ENCODE results near the gene HS6ST1.

The HS6ST1 gene

DNA sequence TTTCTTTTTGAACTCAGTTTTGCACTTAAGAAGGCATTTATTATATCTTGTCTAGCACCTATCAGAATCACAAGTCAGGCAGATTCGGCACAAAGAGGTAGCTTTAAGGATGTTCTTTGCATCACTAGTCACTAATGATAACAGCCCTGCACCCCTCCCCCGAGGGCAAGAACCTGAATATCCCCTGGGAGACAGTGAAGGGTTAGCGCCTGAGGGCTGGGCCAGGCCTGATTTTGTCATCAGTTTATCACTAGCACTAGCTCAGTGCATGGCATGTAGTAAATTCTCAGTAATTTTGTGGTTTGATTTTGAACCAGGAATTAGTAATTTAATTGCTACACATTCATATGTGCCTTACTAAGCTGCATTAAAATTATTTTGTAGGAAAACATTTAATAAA, 23.9 kb upstream of the HS6ST1 start:
- DNase-seq (ENCODE audit: low spot score), result no peak
- TF ChIP-seq, protein P1, sequence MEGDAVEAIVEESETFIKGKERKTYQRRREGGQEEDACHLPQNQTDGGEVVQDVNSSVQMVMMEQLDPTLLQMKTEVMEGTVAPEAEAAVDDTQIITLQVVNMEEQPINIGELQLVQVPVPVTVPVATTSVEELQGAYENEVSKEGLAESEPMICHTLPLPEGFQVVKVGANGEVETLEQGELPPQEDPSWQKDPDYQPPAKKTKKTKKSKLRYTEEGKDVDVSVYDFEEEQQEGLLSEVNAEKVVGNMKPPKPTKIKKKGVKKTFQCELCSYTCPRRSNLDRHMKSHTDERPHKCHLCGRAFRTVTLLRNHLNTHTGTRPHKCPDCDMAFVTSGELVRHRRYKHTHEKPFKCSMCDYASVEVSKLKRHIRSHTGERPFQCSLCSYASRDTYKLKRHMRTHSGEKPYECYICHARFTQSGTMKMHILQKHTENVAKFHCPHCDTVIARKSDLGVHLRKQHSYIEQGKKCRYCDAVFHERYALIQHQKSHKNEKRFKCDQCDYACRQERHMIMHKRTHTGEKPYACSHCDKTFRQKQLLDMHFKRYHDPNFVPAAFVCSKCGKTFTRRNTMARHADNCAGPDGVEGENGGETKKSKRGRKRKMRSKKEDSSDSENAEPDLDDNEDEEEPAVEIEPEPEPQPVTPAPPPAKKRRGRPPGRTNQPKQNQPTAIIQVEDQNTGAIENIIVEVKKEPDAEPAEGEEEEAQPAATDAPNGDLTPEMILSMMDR (IDR thresholded peaks at IDR 0.05; ENCODE audit: extremely low read depth, missing control alignments), result no peak

DNA sequence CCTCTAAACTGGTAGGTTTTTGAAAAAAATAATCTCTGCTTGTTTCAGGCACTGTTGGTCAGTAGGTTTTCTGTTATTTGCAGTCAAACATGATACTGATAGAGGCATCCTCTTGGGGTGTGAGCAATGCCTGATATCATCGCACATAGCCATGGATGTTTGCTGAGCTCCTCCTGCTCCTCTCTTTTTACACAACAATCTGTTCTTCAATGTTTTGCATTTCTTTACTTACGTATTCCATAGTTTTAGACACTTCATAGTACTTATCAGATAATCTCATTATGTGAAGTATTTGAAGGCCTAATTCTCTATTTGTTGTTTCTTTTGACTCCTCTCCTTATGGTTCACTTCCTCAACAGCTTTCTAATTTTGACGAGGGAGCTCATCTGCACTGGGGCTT, 23.0 kb upstream of the HS6ST1 start:
- DNase-seq (ENCODE audit: low spot score), result no peak
- TF ChIP-seq, protein P1 (IDR thresholded peaks at IDR 0.05; ENCODE audit: extremely low read depth, missing control alignments), result no peak

DNA sequence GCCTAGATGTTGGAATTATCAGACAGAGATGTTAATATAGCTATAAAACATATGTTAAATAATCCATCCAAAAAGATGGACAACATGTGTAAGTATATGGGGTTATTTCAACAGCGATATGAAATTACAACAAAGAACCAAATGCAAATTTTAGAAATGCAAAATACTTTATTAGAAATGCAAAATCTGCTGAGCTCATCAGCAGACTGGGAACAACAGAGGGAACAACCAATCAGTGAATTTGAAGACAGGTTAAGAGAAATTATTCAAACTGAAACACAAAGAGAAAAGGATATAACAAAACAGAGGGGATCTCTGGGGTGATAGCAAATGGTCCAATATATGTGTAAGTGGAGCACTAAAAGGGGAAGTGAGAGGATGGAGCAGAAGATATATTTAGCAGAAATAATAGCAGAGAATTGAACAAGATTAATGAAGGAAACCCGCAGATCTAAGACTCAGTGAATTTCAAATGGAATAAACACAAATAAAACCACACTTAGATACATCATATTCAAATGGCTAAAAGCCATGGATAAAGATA, 13.5 kb upstream of the HS6ST1 start:
- TF ChIP-seq, protein P1 (IDR thresholded peaks at IDR 0.05; ENCODE audit: extremely low read depth, missing control alignments), result no peak
- DNase-seq (ENCODE audit: low spot score), result no peak

DNA sequence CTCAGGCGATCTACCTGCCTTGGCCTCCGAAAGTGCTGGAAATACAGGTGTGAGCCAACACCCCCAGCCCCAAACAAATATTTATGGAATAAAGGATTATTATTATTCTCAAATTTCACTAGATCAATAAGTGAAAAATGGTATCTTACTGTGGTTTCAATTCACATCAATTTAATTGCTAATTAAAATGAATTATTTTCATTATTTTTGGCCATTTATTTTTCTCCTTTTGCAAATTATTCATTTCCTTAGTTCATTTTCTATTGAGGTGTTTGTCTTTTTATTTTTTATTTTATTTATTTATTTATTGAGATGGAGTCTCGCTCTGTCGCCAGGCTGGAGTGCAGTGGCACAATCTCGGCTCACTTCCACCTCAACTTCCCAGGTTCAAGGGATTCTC, 11.9 kb upstream of the HS6ST1 start:
- no peak for DNase-seq (ENCODE audit: low spot score)
- TF ChIP-seq, protein P1 (IDR thresholded peaks at IDR 0.05; ENCODE audit: extremely low read depth, missing control alignments), result no peak

DNA sequence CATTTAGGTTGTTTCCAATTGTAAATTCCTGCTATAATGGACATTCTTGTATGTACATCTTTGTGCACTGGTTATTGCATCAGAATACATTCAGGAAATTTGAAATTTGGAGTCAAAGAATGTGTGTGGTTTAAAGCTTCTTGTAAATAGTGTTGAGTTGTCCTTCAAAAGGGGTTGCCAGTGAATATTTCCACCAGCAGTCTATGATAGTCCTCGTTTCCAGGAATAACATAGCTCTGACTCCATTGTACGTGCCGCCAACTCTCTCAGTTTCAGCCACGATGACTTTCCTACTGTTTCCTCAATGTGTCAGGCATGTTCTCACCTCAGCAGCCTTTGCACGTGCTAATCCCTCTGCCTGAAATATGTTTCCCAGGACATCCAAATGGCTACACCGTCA, 10.9 kb upstream of the HS6ST1 start:
- TF ChIP-seq, protein P1 (IDR thresholded peaks at IDR 0.05; ENCODE audit: extremely low read depth, missing control alignments), result no peak
- DNase-seq (ENCODE audit: low spot score), result no peak

DNA sequence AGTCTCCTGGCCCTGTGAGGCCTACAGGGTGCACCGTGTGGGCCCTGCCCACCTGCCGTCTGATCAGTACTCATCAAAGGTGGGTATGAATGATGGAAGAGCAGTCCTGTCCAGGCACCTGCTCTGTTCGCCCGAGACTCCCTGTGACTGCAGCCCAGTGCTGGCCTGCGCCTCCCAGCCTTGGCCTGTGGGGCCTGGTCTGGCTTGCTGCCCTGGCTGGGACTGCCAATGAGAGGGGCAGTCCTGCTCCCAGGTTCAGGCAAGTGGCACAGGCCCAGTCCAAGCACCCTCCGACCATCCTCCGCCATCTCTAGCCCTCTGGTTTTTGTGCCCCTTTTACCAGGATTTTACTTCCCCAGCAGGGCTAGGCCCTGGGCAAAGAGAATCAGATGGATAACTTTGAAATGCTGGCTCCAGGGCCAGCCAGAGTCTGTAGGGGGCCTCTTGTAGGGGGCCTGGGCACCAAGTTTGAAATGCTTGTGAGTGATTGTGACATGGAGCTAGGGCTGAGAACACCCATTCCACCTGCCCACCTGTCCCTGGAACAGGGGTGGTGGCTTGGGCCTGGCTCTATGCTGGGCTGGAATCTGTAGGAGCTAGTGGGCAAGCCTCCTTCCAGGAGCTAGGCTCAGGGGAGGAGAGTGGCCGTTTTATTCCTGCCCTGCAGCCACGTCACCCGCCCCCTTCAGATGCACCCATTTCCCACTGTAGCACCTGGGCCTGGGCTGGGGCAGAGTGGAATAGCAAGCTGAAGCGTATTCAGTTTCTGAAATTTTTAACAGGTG, 8.7 kb upstream of the HS6ST1 start:
- TF ChIP-seq, protein P1 (IDR thresholded peaks at IDR 0.05; ENCODE audit: extremely low read depth, missing control alignments), result no peak
- no peak for DNase-seq (ENCODE audit: low spot score)

DNA sequence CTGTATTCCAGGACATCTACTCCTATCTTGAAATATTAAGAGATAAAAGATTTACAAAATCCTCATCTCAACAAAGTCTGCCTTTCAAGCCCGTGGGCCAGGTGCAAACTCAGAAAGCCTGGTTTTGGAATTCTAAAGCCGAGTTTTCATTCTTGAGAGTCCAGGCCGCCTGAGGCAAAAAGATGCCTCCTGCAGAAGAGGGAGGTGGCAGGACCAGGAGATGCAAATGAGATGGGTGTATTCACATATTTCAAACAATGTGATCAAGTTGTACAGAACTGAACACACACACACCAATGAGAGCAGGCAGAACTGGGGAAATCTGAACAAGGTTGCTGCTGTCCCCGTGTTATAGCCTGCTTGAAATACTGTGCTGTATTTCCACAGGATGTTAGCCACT, 7.7 kb upstream of the HS6ST1 start:
- DNase-seq (ENCODE audit: low spot score), result no peak
- TF ChIP-seq, protein P1 (IDR thresholded peaks at IDR 0.05; ENCODE audit: extremely low read depth, missing control alignments), result no peak
